GM19452 (cell line): Measurements from ENCODE around the gene STX16.

Source experiments
- ATAC-seq: cut with Tn5 transposase; IDR thresholded peaks from one replicate; pipeline ENCODE4 v1.9.1; 2021; ENCODE audit not compliant: unreplicated experiment

STX16 gene

GRCh38 chr20:58708246-58708931 is 57.3 kb downstream of the STX16 start:
- ATAC-seq = no peak

- no peak for ATAC-seq
Measured at GRCh38 chr20:58709013-58709702, 58.1 kb downstream of the STX16 start.

GRCh38 chr20:58709703-58710039 is 58.6 kb downstream of the STX16 start:
- ATAC-seq = no peak

GRCh38 chr20:58710481-58711265 is 59.6 kb downstream of the STX16 start:
- ATAC-seq = no peak

- no peak for ATAC-seq
Measured at GRCh38 chr20:58711266-58712051, 60.4 kb downstream of the STX16 start.

- no peak for ATAC-seq
Measured at GRCh38 chr20:58712151-58712791, 61.2 kb downstream of the STX16 start.

GRCh38 chr20:58712806-58713731 is 62.0 kb downstream of the STX16 start:
- no peak for ATAC-seq

GRCh38 chr20:58713801-58714339 is 62.8 kb downstream of the STX16 start:
- no peak for ATAC-seq

GRCh38 chr20:58714340-58714922 is 63.3 kb downstream of the STX16 start:
- no peak for ATAC-seq

GRCh38 chr20:58714923-58715351 is 63.9 kb downstream of the STX16 start:
- ATAC-seq = no peak

- no peak for ATAC-seq
Measured at GRCh38 chr20:58715391-58715800, 64.3 kb downstream of the STX16 start.

- no peak for ATAC-seq
Measured at GRCh38 chr20:58715801-58716475, 64.9 kb downstream of the STX16 start.

- no peak for ATAC-seq
Measured at GRCh38 chr20:58716476-58717277, 65.6 kb downstream of the STX16 start.

- ATAC-seq = no peak
Measured at GRCh38 chr20:58717278-58718091, 66.4 kb downstream of the STX16 start.

GRCh38 chr20:58718121-58718563 is 67.1 kb downstream of the STX16 start:
- ATAC-seq = no peak

- ATAC-seq = no peak
Measured at GRCh38 chr20:58718729-58719128, 67.6 kb downstream of the STX16 start.

GRCh38 chr20:58719258-58719657 is 68.2 kb downstream of the STX16 start:
- ATAC-seq = no peak
